OCI-LY3 (cell line): ENCODE data around the gene ALDH1B1.

Experiments
- CTCF ChIP-seq: fragments of 200-600, 300-600 bp; sonication (generic); IDR thresholded peaks from 2 replicates; pipeline ENCODE4 v1.5.1; 2014; ENCODE audit warnings: antibody characterized with exemption, low read length, low read depth
- EZH2phosphoT487 ChIP-seq: fragments of 200-600 bp; shearing (Covaris generic); IDR thresholded peaks from 2 replicates; pipeline ENCODE4 v1.6.1; 2018; ENCODE audit warnings: antibody characterized with exemption, mixed run types, low read depth

GRCh38 chr9:38423973-38424843 is 31.7 kb downstream of the ALDH1B1 start, which contains the start of gene IGFBPL1:
- TF ChIP-seq CTCF (no peak), EZH2phosphoT487 (no peak)
